HUES48 (cell line): ENCODE measurements around the gene SLC25A43.
"Not testable (repeated sequence)": the region's sequence is repeated elsewhere in the genome, so short reads cannot be mapped to it uniquely, and the experiment has no call there.

Experiments
- H3K27ac ChIP-seq: one replicate; pipeline ENCODE4 v1.7.0; 2013; ENCODE audit warnings: low read depth, low read length, inconsistent platforms
- H3K27me3 ChIP-seq: 2 replicates; pipeline ENCODE4 v1.6.1; 2013; ENCODE audit warnings: mild to moderate bottlenecking, low read length; ENCODE audit not compliant: control insufficient read depth, insufficient read depth
- H3K36me3 ChIP-seq: 2 replicates; pipeline ENCODE4 v1.6.1; 2013; ENCODE audit warnings: low read length; ENCODE audit not compliant: control insufficient read depth, insufficient read depth
- H3K4me1 ChIP-seq: 2 replicates; pipeline ENCODE4 v1.6.1; 2013; ENCODE audit warnings: mild to moderate bottlenecking, low read length; ENCODE audit not compliant: control insufficient read depth, insufficient read depth
- H3K4me3 ChIP-seq: 2 replicates; pipeline ENCODE4 v1.5.1; 2013; ENCODE audit warnings: mild to moderate bottlenecking, low read depth, low read length
- H3K9ac ChIP-seq: 2 replicates; pipeline ENCODE4 v1.6.1; 2013; ENCODE audit warnings: mild to moderate bottlenecking, low read depth, low read length, moderate library complexity
- H3K9me3 ChIP-seq: 2 replicates; pipeline ENCODE4 v1.6.1; 2013; ENCODE audit warnings: low read length; ENCODE audit not compliant: control insufficient read depth, insufficient read depth

SLC25A43 gene

DNA sequence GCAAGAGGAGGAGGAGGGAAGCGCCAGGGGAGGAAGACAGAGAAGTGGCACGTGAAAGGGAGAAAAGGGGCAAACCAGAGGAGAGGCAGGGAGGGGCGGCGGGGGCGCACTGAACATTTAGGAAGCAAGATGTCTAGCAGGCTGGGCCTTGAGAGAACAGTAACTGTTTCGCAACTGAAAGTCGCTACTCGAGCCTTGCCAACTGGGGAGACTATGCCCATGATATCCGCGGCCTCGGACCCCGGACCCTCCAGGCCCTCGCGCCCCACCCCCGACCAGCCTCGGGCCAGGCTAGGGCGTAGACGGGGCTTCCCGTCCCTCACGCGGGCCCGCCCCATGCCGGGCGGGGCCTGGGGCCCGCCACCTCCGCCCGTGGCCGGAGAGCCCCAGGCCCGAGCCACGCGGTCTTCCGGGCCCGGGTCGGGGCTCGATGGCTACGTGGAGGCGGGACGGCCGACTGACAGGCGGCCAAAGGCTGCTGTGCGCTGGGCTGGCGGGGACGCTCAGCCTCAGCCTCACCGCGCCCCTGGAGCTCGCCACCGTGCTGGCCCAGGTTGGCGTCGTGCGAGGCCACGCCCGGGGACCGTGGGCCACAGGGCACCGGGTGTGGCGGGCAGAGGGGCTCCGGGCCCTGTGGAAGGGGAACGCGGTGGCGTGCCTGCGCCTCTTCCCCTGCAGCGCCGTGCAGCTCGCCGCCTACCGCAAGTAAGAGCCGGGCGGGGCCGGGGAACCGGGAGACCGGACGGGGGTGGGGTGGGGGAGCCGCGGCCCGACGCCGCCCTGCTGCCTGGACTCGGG is at the start of gene SLC25A43:
Gene SLC25A43 (plus strand): TSS at position 363 of the 798 bp plus-strand sequence. CDS start 68 bp downstream, at position 431.
- Histone ChIP-seq H3K4me3 (peak within 1 kb of the TSS; percentile 61), H3K27me3 (peaks cover 12% of the 10 kb centered on the region), H3K9me3 (peaks cover 31% of the 10 kb centered on the region), H3K9ac (peak within 1 kb of the TSS; percentile 44; the same call in 1 of the 2 replicates), H3K36me3 (no peaks in the 10 kb centered on the region), H3K27ac (no peak within 1 kb of the TSS), H3K4me1 (no peaks in the 10 kb centered on the region)

DNA sequence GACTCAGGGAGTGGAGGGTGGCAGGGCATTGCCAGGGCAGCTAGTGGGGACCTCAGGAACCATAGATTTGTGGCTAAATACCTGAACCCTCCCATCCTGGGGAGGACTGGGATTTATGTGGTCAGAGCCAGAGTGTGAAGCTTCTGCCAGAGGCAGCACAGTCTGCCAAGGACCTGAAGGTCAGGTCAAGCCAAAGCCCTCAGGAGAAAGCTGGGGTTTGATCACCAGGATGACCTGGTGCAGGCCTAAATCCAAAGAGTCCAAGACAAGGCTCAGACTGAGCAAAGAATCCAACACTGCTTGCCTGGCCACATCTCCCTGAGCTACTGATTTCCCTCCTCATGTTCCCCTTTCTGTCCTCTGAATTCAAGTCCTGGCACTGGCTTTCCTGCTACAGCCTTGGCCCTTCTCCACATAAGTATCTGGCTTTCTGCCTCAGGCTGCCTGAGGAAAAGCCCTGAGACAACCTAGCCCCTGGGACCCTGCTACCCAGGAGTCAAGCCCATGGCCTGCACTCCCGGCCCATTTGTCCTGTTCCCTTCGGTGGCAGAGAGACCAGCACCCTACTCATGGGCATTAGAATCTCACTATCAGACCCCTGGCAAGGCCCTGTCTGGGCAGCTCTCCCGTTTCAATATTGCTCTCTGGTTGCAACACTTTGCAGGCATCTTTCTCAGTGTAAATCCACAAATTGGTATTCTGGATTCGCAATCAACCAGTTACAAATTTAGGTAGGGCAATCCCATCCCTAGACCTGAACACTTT is 39.3 kb upstream of the SLC25A43 start:
- H3K4me3 ChIP-seq: no peak overlapping the region
- H3K36me3 ChIP-seq: no peaks in the 10 kb centered on the region
- no peaks in the 10 kb centered on the region for H3K27me3 ChIP-seq
- H3K9ac ChIP-seq: no peak overlapping the region
- no peak overlapping the region for H3K27ac ChIP-seq
- peaks cover 36% of the 10 kb centered on the region for H3K9me3 ChIP-seq
- no peaks in the 10 kb centered on the region for H3K4me1 ChIP-seq

DNA sequence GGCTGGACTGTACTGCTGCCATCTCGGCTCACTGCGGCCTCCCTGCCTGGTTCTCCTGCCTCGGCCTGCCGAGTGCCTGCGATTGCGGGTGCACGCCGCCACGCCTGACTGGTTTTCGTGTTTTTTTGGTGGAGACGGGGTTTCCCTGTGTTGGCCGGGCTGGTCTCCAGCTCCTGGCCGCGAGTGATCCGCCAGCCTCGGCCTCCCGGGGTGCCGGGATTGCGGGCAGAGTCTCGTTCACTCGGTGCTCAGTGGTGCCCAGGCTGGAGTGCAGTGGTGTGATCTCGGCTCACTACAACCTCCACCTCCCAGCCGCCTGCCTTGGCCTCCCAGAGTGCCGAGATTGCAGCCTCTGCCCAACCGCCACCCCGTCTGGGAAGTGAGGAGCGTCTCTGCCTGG is 37.7 kb upstream of the SLC25A43 start:
- H3K9ac ChIP-seq, H3K36me3 ChIP-seq, H3K27me3 ChIP-seq, H3K4me1 ChIP-seq, H3K27ac ChIP-seq, H3K4me3 ChIP-seq: not testable (repeated sequence)
- H3K9me3 ChIP-seq: peaks cover 29% of the 10 kb centered on the region; the same call in 1 of the 2 replicates

DNA sequence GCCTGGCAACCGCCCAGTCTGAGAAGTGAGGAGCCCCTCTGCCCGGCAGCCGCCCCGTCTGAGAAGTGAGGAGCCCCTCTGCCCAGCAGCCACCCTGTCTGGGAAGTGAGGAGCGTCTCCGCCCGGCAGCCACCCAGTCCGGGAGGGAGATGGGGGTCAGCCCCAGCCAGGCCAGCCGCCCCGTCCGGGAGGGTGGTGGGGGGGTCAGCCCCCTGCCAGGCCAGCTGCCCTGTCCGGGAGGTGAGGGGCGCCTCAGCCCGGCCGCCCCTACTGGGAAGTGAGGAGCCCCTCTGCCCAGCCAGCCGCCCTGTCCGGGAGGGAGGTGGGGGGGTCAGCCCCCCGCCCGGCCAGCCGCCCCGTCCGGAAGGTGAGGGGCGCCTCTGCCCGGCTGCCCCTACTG is 37.1 kb upstream of the SLC25A43 start:
- H3K4me3 ChIP-seq, H3K4me1 ChIP-seq, H3K9ac ChIP-seq, H3K27me3 ChIP-seq, H3K27ac ChIP-seq, H3K36me3 ChIP-seq: not testable (repeated sequence)
- H3K9me3 ChIP-seq: peaks cover 29% of the 10 kb centered on the region; the same call in 1 of the 2 replicates

DNA sequence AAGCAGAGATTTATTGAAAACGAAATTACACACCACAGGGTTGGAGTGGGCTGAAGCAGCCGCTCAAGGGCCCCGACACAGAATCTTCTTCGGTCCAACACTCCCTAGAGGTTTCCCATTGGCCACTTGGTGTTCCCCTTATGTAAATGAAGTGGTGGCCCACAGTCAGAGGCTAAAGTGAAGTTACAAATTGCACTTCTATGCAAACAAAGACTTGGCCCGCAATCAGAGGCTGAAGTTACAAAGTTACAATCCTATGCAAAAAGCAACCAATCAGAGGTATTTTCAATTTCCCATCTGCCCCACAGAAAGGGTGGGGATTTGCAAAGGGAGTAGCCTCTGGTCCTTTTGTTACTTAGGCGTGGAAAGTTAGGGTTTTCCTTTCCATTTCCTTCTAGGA is 35.7 kb upstream of the SLC25A43 start:
- H3K27me3 ChIP-seq: no peaks in the 10 kb centered on the region
- H3K4me3 ChIP-seq: no peak overlapping the region
- peaks cover 27% of the 10 kb centered on the region; the same call in 1 of the 2 replicates for H3K9me3 ChIP-seq
- no peak overlapping the region for H3K27ac ChIP-seq
- no peak overlapping the region for H3K9ac ChIP-seq
- H3K36me3 ChIP-seq: no peaks in the 10 kb centered on the region
- no peaks in the 10 kb centered on the region for H3K4me1 ChIP-seq

DNA sequence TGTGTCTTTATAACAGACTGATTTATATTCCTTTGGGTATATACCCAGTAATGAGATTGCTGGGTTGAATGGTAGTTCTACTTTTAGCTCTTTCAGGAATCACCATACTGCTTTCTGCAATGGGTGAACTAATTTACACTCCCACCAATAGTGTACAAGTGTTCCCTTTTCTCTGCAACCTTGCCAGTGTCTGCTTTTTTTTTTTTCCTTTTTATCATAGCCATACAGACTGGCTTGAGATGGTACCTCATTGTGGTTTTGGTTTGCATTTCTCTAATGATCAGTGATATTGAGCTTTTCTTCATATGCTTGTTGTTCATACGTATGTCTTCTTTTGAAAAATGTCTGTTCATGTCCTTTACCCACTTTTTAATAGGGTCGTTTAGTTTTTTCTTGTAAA is 27.3 kb upstream of the SLC25A43 start:
- H3K4me1 ChIP-seq, H3K4me3 ChIP-seq, H3K27ac ChIP-seq, H3K27me3 ChIP-seq, H3K36me3 ChIP-seq, H3K9ac ChIP-seq: not testable (repeated sequence)
- peaks cover 22% of the 10 kb centered on the region for H3K9me3 ChIP-seq

DNA sequence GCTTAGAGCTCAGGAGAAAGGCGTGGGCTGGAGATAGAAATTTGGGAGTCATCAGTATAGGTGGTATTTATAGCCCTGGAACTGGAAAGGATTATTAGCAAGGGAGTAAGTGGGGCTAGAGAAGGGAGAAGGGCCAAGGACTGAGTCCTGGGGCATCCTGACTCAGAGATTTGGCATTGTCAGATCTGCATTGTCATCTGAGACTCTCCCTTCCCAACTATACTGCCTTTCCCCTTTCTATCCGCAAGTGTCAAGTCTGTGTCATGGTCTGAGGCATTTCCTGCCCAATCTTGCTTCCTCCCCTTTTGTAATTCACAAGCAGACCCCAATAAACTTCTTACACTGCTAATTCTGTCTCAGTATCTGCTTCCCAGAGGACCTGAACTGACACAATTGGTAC is 24.4 kb upstream of the SLC25A43 start:
- Histone ChIP-seq H3K9me3 (peaks cover 29% of the 10 kb centered on the region), H3K27ac (peak overlapping the region; percentile 23), H3K36me3 (no peaks in the 10 kb centered on the region), H3K9ac (no peak overlapping the region), H3K4me1 (no peaks in the 10 kb centered on the region), H3K27me3 (no peaks in the 10 kb centered on the region), H3K4me3 (no peak overlapping the region)

DNA sequence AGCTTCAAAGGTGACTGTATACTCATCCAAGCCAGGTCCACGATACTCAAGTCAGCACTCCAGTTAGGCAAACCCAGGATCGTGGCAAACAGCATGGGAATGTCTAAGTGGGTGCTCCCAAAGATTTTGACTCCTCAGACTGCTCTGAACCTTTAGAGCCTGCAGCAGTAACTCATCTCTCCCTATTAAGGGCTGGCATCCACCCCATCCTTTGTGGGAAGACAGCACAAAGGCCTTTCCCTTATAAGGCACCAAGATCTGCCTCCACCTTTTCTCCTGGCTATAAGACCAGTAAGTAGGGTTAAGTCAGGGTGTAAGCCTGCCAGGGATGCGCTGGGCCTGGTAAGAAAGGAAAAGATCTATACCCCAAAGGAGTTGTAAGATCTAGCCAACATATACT is 23.6 kb upstream of the SLC25A43 start:
- no peaks in the 10 kb centered on the region for H3K36me3 ChIP-seq
- H3K4me1 ChIP-seq: no peaks in the 10 kb centered on the region
- no peak overlapping the region for H3K27ac ChIP-seq
- H3K9ac ChIP-seq: no peak overlapping the region
- no peak overlapping the region for H3K4me3 ChIP-seq
- no peaks in the 10 kb centered on the region for H3K27me3 ChIP-seq
- peaks cover 30% of the 10 kb centered on the region for H3K9me3 ChIP-seq

DNA sequence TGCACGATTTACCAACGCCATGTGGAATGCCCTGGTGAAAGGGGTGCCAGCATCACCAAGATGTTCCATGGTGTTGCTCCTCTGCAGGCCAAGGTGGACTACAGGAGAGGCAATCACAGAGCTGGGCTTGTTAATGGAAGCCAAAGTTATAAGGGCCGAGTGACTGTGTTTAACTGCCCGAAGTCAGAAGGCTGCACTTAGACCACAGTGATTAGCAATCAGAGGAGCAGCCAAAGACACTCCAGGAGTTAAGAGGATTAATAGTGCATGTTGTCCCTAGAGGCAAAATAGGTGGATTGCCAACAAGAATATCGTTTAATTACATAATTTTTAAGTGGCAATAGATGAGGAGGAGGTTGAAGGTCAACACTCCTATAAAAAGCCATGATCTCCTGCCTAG is 22.8 kb upstream of the SLC25A43 start:
- Histone ChIP-seq H3K36me3 (no peaks in the 10 kb centered on the region), H3K4me3 (no peak overlapping the region), H3K9me3 (peaks cover 30% of the 10 kb centered on the region), H3K4me1 (no peaks in the 10 kb centered on the region), H3K27me3 (no peaks in the 10 kb centered on the region), H3K9ac (no peak overlapping the region), H3K27ac (no peak overlapping the region)

DNA sequence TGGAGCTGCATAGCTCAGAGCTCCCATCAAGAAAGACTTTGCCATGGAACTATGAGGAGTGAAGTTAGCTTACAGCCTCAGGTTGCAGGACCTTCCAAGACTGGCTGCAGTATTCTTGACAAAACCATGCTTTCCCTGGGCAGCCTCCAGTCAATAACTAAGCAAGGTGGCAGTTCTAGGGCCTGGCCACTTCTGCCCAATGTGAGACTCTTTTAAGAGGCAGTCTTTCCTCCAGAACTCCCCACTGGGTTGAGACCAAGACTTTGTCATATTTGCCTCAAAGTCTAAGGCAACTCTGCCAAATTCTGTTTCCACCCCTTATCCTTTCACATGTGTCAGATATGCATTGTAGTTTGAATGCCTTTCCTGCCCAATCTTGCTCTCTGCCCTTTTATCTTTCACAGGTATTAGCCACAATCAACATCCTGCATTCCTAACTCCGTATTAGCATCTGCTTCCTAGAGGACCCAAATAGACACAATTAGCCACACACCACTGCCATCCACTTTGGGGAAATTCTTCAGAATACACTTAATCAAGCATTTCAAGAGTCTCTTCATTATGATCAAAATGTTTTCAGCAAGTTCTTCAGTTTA is 17.7 kb upstream of the SLC25A43 start:
- H3K36me3 ChIP-seq: no peaks in the 10 kb centered on the region
- no peaks in the 10 kb centered on the region for H3K27me3 ChIP-seq
- no peak overlapping the region for H3K4me3 ChIP-seq
- no peak overlapping the region for H3K27ac ChIP-seq
- H3K9me3 ChIP-seq: peaks cover 31% of the 10 kb centered on the region
- H3K4me1 ChIP-seq: no peaks in the 10 kb centered on the region
- no peak overlapping the region for H3K9ac ChIP-seq

DNA sequence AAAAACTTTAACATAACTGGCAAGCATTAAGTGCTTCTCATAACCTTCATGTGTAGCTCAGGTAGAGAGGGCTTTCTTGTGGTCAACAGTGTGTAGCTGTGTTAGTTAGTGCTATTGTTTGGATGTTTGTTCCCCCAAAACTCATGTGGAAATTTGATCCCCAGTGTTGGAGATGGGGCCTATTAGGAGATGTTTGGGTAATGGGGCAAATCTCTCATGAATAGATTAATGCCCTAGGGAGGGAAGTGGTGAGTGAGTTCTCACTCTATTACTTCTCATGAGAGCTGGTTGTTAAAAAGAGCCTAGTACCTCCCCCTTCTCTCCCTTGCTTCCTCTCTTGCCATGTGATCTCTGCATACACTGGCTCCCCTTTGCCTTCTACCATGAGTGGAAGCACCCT is 16.5 kb upstream of the SLC25A43 start:
- H3K9ac ChIP-seq: no peak overlapping the region
- H3K27me3 ChIP-seq: no peaks in the 10 kb centered on the region
- H3K27ac ChIP-seq: no peak overlapping the region
- no peaks in the 10 kb centered on the region for H3K36me3 ChIP-seq
- peaks cover 21% of the 10 kb centered on the region for H3K9me3 ChIP-seq
- H3K4me3 ChIP-seq: no peak overlapping the region
- no peaks in the 10 kb centered on the region for H3K4me1 ChIP-seq
